Fibroblast of pulmonary artery (primary cell): ENCODE data around the gene CYSLTR2.

Experiments used
- DNase-seq: peaks from one replicate; pipeline ENCODE4 v3.0.0-alpha.2; 2010; ENCODE audit warnings: low read depth
- H3K4me3 ChIP-seq: replicated peaks from 2 replicates; pipeline ENCODE4 v1.5.1; 2011; ENCODE audit warnings: low read depth, mild to moderate bottlenecking, control low read depth, low read length, moderate library complexity
- TF ChIP-seq, protein P1 (sequence below): IDR thresholded peaks from 2 replicates; pipeline ENCODE4 v1.5.1; 2011; ENCODE audit warnings: mild to moderate bottlenecking, control low read depth, low read length, inconsistent platforms; ENCODE audit errors: missing control alignments

Gene CYSLTR2

DNA sequence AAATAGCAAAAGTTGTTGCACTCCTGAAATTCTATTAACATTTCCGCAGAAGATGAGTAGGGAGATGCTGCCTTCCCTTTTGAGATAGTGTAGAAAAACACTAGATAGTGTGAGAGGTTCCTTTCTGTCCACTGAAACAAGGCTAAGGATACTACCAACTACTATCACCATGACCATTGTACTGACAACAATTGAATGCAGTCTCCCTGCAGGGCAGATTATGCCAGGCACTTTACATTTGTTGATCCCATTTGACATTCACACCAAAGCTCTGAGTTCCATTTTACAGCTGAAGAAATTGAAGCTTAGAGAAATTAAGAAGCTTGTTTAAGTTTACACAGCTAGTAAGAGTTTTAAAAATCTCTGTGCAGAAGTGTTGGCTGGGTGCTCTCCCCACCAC, 55.0 kb downstream of the CYSLTR2 start:
- H3K4me3 ChIP-seq = no peak overlapping the region
- TF ChIP-seq, protein P1, sequence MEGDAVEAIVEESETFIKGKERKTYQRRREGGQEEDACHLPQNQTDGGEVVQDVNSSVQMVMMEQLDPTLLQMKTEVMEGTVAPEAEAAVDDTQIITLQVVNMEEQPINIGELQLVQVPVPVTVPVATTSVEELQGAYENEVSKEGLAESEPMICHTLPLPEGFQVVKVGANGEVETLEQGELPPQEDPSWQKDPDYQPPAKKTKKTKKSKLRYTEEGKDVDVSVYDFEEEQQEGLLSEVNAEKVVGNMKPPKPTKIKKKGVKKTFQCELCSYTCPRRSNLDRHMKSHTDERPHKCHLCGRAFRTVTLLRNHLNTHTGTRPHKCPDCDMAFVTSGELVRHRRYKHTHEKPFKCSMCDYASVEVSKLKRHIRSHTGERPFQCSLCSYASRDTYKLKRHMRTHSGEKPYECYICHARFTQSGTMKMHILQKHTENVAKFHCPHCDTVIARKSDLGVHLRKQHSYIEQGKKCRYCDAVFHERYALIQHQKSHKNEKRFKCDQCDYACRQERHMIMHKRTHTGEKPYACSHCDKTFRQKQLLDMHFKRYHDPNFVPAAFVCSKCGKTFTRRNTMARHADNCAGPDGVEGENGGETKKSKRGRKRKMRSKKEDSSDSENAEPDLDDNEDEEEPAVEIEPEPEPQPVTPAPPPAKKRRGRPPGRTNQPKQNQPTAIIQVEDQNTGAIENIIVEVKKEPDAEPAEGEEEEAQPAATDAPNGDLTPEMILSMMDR = no peak
- DNase-seq = no peak

DNA sequence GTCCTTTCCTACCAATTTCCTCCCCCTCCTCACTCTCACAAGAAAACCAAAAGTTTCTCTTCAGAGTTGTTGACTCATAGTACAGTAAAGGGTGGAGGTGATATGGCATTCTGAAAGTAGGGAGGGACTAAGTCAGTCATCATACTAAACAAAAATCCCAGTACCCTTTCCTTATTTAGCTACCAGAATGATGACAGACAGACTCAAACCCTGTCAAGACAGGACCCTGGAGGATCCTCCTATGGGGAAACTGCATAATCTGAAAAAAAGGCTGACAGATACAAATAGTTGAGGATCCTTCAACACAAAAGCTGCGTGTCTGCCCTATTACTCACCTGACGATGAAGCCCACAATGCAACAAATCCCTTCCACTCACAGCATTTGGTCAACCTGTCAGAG, 55.5 kb downstream of the CYSLTR2 start:
- DNase-seq = no peak
- TF ChIP-seq, protein P1 = no peak
- H3K4me3 ChIP-seq = no peak overlapping the region

DNA sequence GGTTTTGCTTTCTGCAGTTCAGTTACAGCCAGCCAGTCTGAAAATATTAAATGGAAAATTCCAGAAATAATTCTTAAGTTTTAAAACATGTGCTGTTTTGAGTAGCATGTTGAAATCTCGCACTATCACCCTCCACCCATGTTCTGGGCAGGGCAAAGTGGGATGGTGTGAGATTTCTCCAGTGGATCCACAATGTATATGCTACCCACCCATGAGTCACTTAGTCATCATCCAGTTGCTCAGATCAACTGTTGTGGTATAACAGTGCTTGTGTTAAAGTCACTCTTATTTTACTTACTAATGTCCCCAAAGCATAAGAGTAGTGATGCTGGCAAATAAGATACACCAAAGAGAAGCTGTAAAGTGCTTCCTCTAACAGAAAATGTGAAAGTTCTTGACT, 56.4 kb downstream of the CYSLTR2 start:
- no peak for DNase-seq
- no peak overlapping the region for H3K4me3 ChIP-seq
- TF ChIP-seq, protein P1 = no peak

DNA sequence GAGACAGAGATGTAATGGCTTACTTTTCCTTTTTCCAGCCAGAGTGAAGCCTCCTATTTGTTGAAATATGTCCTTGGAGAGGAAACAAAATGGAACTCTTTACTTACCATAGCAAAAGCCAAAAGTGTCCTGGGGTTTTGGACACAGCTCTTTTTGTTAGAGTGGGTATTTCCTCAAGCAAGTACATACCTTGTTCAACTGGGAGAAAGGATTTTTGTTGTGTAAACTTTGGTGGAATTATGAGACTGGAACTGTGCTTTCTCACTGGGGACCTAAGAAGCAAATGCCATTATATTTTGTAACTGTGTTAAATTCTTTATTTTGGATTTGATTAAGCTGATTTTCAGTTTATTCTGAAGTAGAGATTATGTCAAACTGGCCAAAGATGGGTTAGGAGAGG, 58.4 kb downstream of the CYSLTR2 start:
- TF ChIP-seq, protein P1 = no peak
- no peak for DNase-seq
- H3K4me3 ChIP-seq = no peak overlapping the region

DNA sequence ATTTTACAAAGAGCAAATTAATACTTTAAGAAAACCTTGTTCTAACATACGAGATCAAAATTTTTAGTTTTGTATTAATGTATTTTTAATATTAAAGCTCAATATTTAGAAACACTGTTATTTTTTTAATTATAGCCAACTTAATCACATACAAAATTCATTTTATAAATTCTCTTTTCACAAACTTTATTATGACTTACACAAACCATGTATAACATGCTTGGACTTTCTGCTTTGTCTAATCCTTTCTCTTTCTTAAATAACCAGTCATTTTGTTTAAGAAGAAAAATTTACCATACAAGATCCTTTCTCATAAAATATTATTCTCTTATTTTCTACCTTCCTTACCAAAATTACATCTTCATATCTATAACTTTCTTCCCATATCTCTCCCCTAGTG, 62.2 kb downstream of the CYSLTR2 start:
- H3K4me3 ChIP-seq = no peak overlapping the region
- no peak for DNase-seq
- TF ChIP-seq, protein P1 = no peak

DNA sequence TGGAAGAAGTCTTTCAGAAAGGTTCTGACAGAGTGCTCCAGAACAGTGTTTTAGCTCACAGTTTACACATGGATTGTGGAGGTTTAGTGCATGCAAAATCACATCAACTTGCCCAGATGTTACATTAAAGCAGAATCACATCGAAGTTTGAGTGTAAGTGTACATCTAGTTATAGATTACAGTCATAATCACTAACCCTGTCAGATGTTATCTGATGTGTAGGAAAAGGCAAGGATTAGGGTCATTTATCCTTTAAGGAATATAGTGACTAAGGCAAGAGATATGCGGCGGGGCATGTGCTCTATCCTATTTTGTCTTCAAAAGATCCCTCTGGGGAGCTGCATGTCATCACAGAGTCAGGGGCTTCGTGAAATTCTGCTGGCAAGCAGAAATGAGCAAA, 66.9 kb downstream of the CYSLTR2 start:
- H3K4me3 ChIP-seq = no peak overlapping the region
- no peak for DNase-seq
- TF ChIP-seq, protein P1 = no peak

DNA sequence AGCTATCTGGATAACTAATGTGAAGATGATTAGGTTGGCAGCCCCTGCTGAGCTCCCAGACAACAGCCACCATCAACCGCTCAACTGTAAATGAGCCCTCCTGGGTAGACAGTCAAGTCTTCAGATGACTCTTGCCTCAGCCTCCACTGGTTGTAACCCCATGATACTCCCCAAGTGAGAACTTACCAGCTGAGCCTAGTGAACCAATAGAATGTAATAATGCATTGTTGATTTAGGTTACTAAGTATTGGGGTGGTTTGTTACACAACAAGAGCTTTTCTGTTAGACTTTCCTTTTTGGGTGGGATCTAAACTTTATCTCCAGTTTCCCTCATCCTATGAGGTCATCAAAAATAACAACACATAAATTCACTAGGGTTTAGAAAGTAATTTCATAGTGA, 69.4 kb downstream of the CYSLTR2 start:
- TF ChIP-seq, protein P1 = no peak

More for the DNA sequence above, 69.4 kb downstream of the CYSLTR2 start:
- H3K4me3 ChIP-seq = no peak overlapping the region
- DNase-seq = no peak
